HepG2 (cell line): ENCODE measurements around the gene SNRNP48. TPM values are rescaled to one million over a fixed set of nuclear protein-coding genes. Genes with fewer than 3 reads are reported as not detected.
A peak's percentile ranks its signal among the peaks of the same experiment; 100 is the strongest.

Experiments
- AGO1 ChIP-seq: fragments of 200-400 bp; formaldehyde crosslinking; IDR thresholded peaks from 2 replicates; pipeline ENCODE4 v1.6.1; 2017; ENCODE audit warnings: mild to moderate bottlenecking, low read depth, low read length, moderate library complexity; ENCODE audit not compliant: poor library complexity, severe bottlenecking
- ATF1 ChIP-seq: IDR thresholded peaks from 2 replicates; pipeline ENCODE4 v1.6.1; 2016; ENCODE audit warnings: mild to moderate bottlenecking, control low read depth
- BHLHE40 ChIP-seq: IDR thresholded peaks from 2 replicates; pipeline ENCODE4 v1.6.1; 2011; ENCODE audit warnings: low read length, improper control_type of control experiment
- ETS1 ChIP-seq: sonication (generic); formaldehyde crosslinking; IDR thresholded peaks from 2 replicates; pipeline ENCODE4 v1.4.0; 2020; ENCODE audit warnings: missing genetic modification reagents
- FOXP1 ChIP-seq, 2 experiments: fragments of 450-650 bp in 1 of 2; IDR thresholded peaks; 2 replicates each; pipeline ENCODE4 v1.6.1; 2017 to 2018; ENCODE audit warnings: antibody characterized with exemption in 1 of 2
- GLI4 ChIP-seq: sonication (generic); formaldehyde crosslinking; IDR thresholded peaks from 2 replicates; pipeline ENCODE4 v1.5.1; 2020; ENCODE audit warnings: missing genetic modification reagents, mild to moderate bottlenecking, moderate library complexity, borderline replicate concordance
- IRF9 ChIP-seq: sonication (generic); formaldehyde crosslinking; IDR thresholded peaks from 2 replicates; pipeline ENCODE4 v1.8.0; 2022; ENCODE audit warnings: missing genetic modification reagents, mild to moderate bottlenecking, borderline replicate concordance
- KDM1A ChIP-seq: IDR thresholded peaks from 2 replicates; pipeline ENCODE4 v1.6.1; 2016; ENCODE audit warnings: missing compliant biosample characterization
- KLF6 ChIP-seq: IDR thresholded peaks from 2 replicates; pipeline ENCODE4 v1.8.0; 2016; ENCODE audit warnings: missing biosample characterization, missing genetic modification reagents
- MED1 ChIP-seq: sonication (generic); formaldehyde crosslinking; IDR thresholded peaks from 2 replicates; pipeline ENCODE4 v1.4.0; 2020; ENCODE audit warnings: missing genetic modification reagents
- PHF5A ChIP-seq: IDR thresholded peaks from one replicate; pipeline ENCODE4 v1.6.1; 2018; ENCODE audit warnings: low read depth, missing genetic modification reagents; ENCODE audit not compliant: unreplicated experiment
- SALL2 ChIP-seq: sonication (generic); formaldehyde crosslinking; IDR thresholded peaks from 2 replicates; pipeline ENCODE4 v1.8.1; 2023; ENCODE audit warnings: mild to moderate bottlenecking, missing genetic modification reagents, inconsistent platforms
- ZBTB7B ChIP-seq: sonication (generic); formaldehyde crosslinking; IDR thresholded peaks from 2 replicates; pipeline ENCODE4 v1.4.0; 2020; ENCODE audit warnings: missing genetic modification reagents
- ZC3H4 ChIP-seq: sonication (generic); formaldehyde crosslinking; IDR thresholded peaks from 2 replicates; pipeline ENCODE4 v1.4.0; 2020; ENCODE audit warnings: missing genetic modification reagents, borderline replicate concordance
- ZFYVE20 ChIP-seq: sonication (generic); formaldehyde crosslinking; IDR thresholded peaks from 2 replicates; pipeline ENCODE4 v1.8.0; 2023; ENCODE audit warnings: low read depth, mild to moderate bottlenecking, moderate library complexity, missing genetic modification reagents, borderline replicate concordance
- ZNF326 ChIP-seq: sonication (generic); formaldehyde crosslinking; IDR thresholded peaks from 2 replicates; pipeline ENCODE4 v1.4.0; 2020; ENCODE audit warnings: missing genetic modification reagents, borderline replicate concordance
- ZNF451 ChIP-seq: sonication (generic); formaldehyde crosslinking; IDR thresholded peaks from 2 replicates; pipeline ENCODE4 v1.5.0; 2020; ENCODE audit warnings: mild to moderate bottlenecking, missing genetic modification reagents
- ZNF781 ChIP-seq: sonication (generic); formaldehyde crosslinking; IDR thresholded peaks from 2 replicates; pipeline ENCODE4 v1.5.1; 2020; ENCODE audit warnings: borderline replicate concordance, mild to moderate bottlenecking, missing genetic modification reagents; ENCODE audit errors: not compliant biosample characterization
- ZNF850 ChIP-seq: sonication (generic); formaldehyde crosslinking; conservative IDR thresholded peaks from 2 replicates; pipeline ENCODE4 v1.9.0; 2021; ENCODE audit warnings: mild to moderate bottlenecking, missing genetic modification reagents
- polyA plus RNA-seq, 8 experiments: library from polyadenylated mRNA; depleted of rRNA in 3 of 8; stranded (reverse) in 7 of 8; unstranded in 1 of 8; fragments of >200 nt; fragmentation: Illumina TruSeq in 4 of 8; extraction: Trizol in 4 of 8; gene quantifications; 2 replicates each; pipeline versions ENCODE4 v1.2.1 to v1.2.3, GENCODE V29; 2011 to 2016; ENCODE audit warnings: low read depth in 4 of 8, missing spikeins in 1 of 8, mixed read lengths in 1 of 8; ENCODE audit not compliant: insufficient read depth in 1 of 8
- total RNA-seq, 5 experiments: library from RNA; depleted of rRNA; stranded (reverse); fragments of >200 nt; fragmentation: Illumina TruSeq; extraction: Trizol; gene quantifications; 2 replicates each; pipeline ENCODE4 v1.2.3, GENCODE V29; 2016; ENCODE audit warnings: low read depth in 1 of 5
- TF ChIP-seq, protein P1 (sequence below): sonication (generic); formaldehyde crosslinking; IDR thresholded peaks from 2 replicates; pipeline ENCODE4 v1.4.0; 2020; ENCODE audit warnings: low read depth, mild to moderate bottlenecking, missing genetic modification reagents
- TF ChIP-seq, protein P2 (sequence below): sonication (generic); formaldehyde crosslinking; IDR thresholded peaks from 2 replicates; pipeline ENCODE4 v1.4.0; 2020; ENCODE audit warnings: missing genetic modification reagents
- TF ChIP-seq, protein P3 (sequence below): sonication (generic); formaldehyde crosslinking; IDR thresholded peaks from 2 replicates; pipeline ENCODE4 v1.4.0; 2020; ENCODE audit warnings: mild to moderate bottlenecking, missing genetic modification reagents
- TF ChIP-seq, protein P4 (sequence below): sonication (generic); formaldehyde crosslinking; IDR thresholded peaks from 2 replicates; pipeline ENCODE4 v1.9.0; 2021; ENCODE audit warnings: missing genetic modification reagents, mild to moderate bottlenecking, borderline replicate concordance

The SNRNP48 gene
- total and polyA plus RNA-seq, 2 of the 13 experiments (the other 11 are each of a cell fraction or from before 2014, with no cell fraction given) = 17.5 to 47.5 TPM

- TF ChIP-seq, protein P1, sequence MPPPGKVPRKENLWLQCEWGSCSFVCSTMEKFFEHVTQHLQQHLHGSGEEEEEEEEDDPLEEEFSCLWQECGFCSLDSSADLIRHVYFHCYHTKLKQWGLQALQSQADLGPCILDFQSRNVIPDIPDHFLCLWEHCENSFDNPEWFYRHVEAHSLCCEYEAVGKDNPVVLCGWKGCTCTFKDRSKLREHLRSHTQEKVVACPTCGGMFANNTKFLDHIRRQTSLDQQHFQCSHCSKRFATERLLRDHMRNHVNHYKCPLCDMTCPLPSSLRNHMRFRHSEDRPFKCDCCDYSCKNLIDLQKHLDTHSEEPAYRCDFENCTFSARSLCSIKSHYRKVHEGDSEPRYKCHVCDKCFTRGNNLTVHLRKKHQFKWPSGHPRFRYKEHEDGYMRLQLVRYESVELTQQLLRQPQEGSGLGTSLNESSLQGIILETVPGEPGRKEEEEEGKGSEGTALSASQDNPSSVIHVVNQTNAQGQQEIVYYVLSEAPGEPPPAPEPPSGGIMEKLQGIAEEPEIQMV (CRISPR knock-in tag) = no peak
- TF ChIP-seq GLI4 (CRISPR knock-in tag) (no peak), ZNF781 (CRISPR knock-in tag) (no peak), KDM1A (CRISPR knock-in tag) (no peak), ZNF326 (CRISPR knock-in tag) (no peak), FOXP1 (IDR thresholded peaks at IDR 0.05) (0 out of 2 replicates have a peak, but pooled peaks have one; percentile 13), FOXP1 (CRISPR knock-in tag; IDR thresholded peaks at IDR 0.05) (peak; percentile 85), ZC3H4 (CRISPR knock-in tag) (no peak), ZFYVE20 (no peak), ZNF850 (CRISPR knock-in tag) (no peak), MED1 (CRISPR knock-in tag) (peak; percentile 90), ZNF451 (CRISPR knock-in tag) (no peak), ATF1 (no peak), PHF5A (CRISPR knock-in tag) (peak; percentile 50), KLF6 (CRISPR knock-in tag) (peak; percentile 79; the same call in 1 of the 2 replicates), IRF9 (no peak), AGO1 (peak; percentile 23), ZBTB7B (CRISPR knock-in tag) (peak; percentile 86), BHLHE40 (peak; percentile 76), ETS1 (CRISPR knock-in tag) (0 out of 2 replicates have a peak, but pooled peaks have one; percentile 55), SALL2 (CRISPR knock-in tag) (peak; percentile 68)
- TF ChIP-seq, protein P2, sequence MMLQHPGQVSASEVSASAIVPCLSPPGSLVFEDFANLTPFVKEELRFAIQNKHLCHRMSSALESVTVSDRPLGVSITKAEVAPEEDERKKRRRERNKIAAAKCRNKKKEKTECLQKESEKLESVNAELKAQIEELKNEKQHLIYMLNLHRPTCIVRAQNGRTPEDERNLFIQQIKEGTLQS = no peak
- TF ChIP-seq, protein P3, sequence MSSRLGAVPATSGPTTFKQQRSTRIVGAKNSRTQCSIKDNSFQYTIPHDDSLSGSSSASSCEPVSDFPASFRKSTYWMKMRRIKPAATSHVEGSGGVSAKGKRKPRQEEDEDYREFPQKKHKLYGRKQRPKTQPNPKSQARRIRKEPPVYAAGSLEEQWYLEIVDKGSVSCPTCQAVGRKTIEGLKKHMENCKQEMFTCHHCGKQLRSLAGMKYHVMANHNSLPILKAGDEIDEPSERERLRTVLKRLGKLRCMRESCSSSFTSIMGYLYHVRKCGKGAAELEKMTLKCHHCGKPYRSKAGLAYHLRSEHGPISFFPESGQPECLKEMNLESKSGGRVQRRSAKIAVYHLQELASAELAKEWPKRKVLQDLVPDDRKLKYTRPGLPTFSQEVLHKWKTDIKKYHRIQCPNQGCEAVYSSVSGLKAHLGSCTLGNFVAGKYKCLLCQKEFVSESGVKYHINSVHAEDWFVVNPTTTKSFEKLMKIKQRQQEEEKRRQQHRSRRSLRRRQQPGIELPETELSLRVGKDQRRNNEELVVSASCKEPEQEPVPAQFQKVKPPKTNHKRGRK (CRISPR knock-in tag) = no peak
- TF ChIP-seq, protein P4, sequence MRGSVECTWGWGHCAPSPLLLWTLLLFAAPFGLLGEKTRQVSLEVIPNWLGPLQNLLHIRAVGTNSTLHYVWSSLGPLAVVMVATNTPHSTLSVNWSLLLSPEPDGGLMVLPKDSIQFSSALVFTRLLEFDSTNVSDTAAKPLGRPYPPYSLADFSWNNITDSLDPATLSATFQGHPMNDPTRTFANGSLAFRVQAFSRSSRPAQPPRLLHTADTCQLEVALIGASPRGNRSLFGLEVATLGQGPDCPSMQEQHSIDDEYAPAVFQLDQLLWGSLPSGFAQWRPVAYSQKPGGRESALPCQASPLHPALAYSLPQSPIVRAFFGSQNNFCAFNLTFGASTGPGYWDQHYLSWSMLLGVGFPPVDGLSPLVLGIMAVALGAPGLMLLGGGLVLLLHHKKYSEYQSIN (CRISPR knock-in tag) = no peak
These were observed 46.9 kb upstream of the SNRNP48 start (continued) for GRCh38 chr6:7542874-7543624.
